ENCODE results near the gene STK4.
"Not testable (repeated sequence)": the region's sequence is repeated elsewhere in the genome, so short reads cannot be mapped to it uniquely, and the experiment has no call there.

Gene STK4

GRCh38 chr20:45019027-45019761, 52.9 kb downstream of the STK4 start:
- TF ChIP-seq CTCF (IDR thresholded peaks at IDR 0.05; ENCODE audit: control insufficient read depth, insufficient read depth, low read depth, low read length, missing control alignments), result no peak
- H3K4me3 ChIP-seq (ENCODE audit: control insufficient read depth, low read depth, low read length), result no peak overlapping the region
- no peak for DNase-seq (ENCODE audit: low read depth)

- no peak for DNase-seq (ENCODE audit: low read depth)
- TF ChIP-seq CTCF (IDR thresholded peaks at IDR 0.05; ENCODE audit: control insufficient read depth, insufficient read depth, low read depth, low read length, missing control alignments), result no peak
- H3K4me3 ChIP-seq (ENCODE audit: control insufficient read depth, low read depth, low read length), result no peak overlapping the region
Measured at GRCh38 chr20:45019762-45020123, 53.4 kb downstream of the STK4 start.

- TF ChIP-seq CTCF (IDR thresholded peaks at IDR 0.05; ENCODE audit: control insufficient read depth, insufficient read depth, low read depth, low read length, missing control alignments), result no peak
- no peak overlapping the region for H3K4me3 ChIP-seq (ENCODE audit: control insufficient read depth, low read depth, low read length)
- no peak for DNase-seq (ENCODE audit: low read depth)
Measured at GRCh38 chr20:45020236-45020886, 54.0 kb downstream of the STK4 start.

- no peak for DNase-seq (ENCODE audit: low read depth)
- no peak overlapping the region for H3K4me3 ChIP-seq (ENCODE audit: control insufficient read depth, low read depth, low read length)
- no peak for TF ChIP-seq CTCF (IDR thresholded peaks at IDR 0.05; ENCODE audit: control insufficient read depth, insufficient read depth, low read depth, low read length, missing control alignments)
Measured at GRCh38 chr20:45021631-45022030, 55.3 kb downstream of the STK4 start.

- not testable (repeated sequence) for DNase-seq (ENCODE audit: low read depth); H3K4me3 ChIP-seq (ENCODE audit: control insufficient read depth, low read depth, low read length)
Measured at GRCh38 chr20:45023140-45023539, 56.8 kb downstream of the STK4 start.

- no peak for DNase-seq (ENCODE audit: low read depth)
- H3K4me3 ChIP-seq (ENCODE audit: control insufficient read depth, low read depth, low read length), result no peak overlapping the region
- TF ChIP-seq CTCF (IDR thresholded peaks at IDR 0.05; ENCODE audit: control insufficient read depth, insufficient read depth, low read depth, low read length, missing control alignments), result no peak
Measured at GRCh38 chr20:45028424-45029136, 62.3 kb downstream of the STK4 start.

- no peak overlapping the region for H3K4me3 ChIP-seq (ENCODE audit: control insufficient read depth, low read depth, low read length)
- no peak for DNase-seq (ENCODE audit: low read depth)
- no peak for TF ChIP-seq CTCF (IDR thresholded peaks at IDR 0.05; ENCODE audit: control insufficient read depth, insufficient read depth, low read depth, low read length, missing control alignments)
Measured at GRCh38 chr20:45029884-45030283, 63.6 kb downstream of the STK4 start.

Measured in AG09309 (cell line).